Measurements from ENCODE around the gene METAP1D. TPM values are rescaled to one million over a fixed set of nuclear protein-coding genes. Genes with fewer than 3 reads are reported as not detected.
A peak's percentile ranks its signal among the peaks of the same experiment; 100 is the strongest.

Gene METAP1D
- total RNA-seq, 1 donor from 2014 or later = 6.7 TPM

DNA sequence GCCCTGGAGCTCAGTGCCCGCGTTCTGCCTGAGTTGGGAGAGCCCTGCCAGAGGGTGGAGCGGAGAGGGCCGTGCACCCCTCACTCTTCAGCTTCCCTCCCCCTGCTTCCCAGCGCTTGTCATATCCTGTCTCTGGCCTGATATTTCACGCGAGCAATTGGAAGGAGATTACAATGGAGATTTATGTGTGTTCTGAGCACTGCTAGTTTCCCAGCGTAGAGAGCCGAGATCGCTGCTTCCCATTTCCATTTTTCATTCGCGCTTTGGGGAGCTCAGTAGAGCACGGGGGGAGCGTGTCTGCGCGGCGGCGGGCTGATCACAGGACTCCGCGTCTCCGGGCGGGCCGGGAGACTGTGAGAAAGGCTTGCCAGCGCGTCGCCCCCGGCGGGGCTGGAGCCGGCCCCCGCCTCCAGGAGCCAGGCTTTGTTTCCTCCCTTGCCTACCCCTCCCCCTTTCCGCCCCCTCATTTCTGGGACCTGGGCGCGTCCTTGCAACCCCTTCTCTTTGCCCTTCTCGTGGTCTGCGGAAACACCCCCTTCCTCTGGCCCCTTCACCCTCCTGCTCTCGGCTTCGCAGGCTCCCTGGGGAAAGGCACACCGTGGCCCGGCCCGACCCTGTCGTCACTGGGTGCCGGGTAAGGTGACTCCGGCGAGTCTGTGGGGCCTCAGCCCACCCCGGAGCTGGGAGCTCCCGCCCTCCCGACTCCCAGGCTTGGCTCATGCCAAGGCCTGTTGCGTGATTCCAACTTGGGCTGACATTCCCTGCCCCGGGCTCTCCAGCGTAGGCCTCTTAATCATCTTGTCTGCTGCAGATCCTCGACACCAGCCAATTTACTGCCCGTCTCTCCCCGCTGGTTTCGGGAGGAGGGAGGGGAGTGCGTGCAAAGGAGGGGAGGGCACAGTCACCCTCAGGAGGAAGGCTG is 97.1 kb downstream of the METAP1D start:
- H3K27ac ChIP-seq (replicated peaks) = no peak overlapping the region
- no peaks in the 10 kb centered on the region for H3K9me3 ChIP-seq (replicated peaks)
- peaks cover 71% of the 10 kb centered on the region for H3K4me1 ChIP-seq
- peak overlapping the region; percentile 62 for H3K4me3 ChIP-seq
- intact Hi-C loops (cut with micrococcal nuclease) = no loop called here
- H3K27me3 ChIP-seq (ENCODE audit: low read depth) = peaks cover 100% of the 10 kb centered on the region
- TF ChIP-seq, protein P1, sequence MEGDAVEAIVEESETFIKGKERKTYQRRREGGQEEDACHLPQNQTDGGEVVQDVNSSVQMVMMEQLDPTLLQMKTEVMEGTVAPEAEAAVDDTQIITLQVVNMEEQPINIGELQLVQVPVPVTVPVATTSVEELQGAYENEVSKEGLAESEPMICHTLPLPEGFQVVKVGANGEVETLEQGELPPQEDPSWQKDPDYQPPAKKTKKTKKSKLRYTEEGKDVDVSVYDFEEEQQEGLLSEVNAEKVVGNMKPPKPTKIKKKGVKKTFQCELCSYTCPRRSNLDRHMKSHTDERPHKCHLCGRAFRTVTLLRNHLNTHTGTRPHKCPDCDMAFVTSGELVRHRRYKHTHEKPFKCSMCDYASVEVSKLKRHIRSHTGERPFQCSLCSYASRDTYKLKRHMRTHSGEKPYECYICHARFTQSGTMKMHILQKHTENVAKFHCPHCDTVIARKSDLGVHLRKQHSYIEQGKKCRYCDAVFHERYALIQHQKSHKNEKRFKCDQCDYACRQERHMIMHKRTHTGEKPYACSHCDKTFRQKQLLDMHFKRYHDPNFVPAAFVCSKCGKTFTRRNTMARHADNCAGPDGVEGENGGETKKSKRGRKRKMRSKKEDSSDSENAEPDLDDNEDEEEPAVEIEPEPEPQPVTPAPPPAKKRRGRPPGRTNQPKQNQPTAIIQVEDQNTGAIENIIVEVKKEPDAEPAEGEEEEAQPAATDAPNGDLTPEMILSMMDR (IDR thresholded peaks at IDR 0.05; ENCODE audit: borderline replicate concordance) = no peak
- H3K36me3 ChIP-seq = no peaks in the 10 kb centered on the region
- DNase-seq = no peak

- intact Hi-C loops (cut with micrococcal nuclease) = no loop called here
- H3K36me3 ChIP-seq = no peaks in the 10 kb centered on the region
Observed at GRCh38 chr2:172097557-172098131, 97.9 kb downstream of the METAP1D start.

DNA sequence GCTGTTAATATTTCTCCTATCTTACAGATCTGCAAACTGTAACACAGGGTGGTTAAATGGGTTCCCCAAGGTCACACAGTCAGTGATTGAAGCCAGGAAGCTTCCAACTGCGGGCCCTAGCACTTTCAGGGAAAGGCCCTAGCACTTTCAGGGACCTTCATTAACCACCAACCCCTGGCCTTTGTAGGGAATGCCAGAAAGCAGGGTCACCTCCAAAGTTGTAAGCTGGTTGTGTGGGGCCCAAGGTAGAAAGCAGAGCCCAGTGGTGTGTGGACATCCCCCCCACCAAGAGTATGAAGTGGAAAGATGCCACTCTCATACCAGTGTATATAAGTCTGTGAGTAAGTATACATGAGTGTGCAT is 98.5 kb downstream of the METAP1D start:
- intact Hi-C loops (cut with micrococcal nuclease) = no loop called here
- H3K27me3 ChIP-seq (ENCODE audit: low read depth) = peaks cover 100% of the 10 kb centered on the region
- no peaks in the 10 kb centered on the region for H3K9me3 ChIP-seq (replicated peaks)
- DNase-seq = no peak
- no peaks in the 10 kb centered on the region for H3K36me3 ChIP-seq
- peaks cover 85% of the 10 kb centered on the region for H3K4me1 ChIP-seq
- no peak overlapping the region for H3K27ac ChIP-seq (replicated peaks)
- TF ChIP-seq, protein P1 (IDR thresholded peaks at IDR 0.05; ENCODE audit: borderline replicate concordance) = no peak
- no peak overlapping the region for H3K4me3 ChIP-seq

More at GRCh38 chr2:172097557-172098131, 97.9 kb downstream of the METAP1D start:
- peak overlapping the region; percentile 62 for H3K4me3 ChIP-seq
- no peak overlapping the region for H3K27ac ChIP-seq (replicated peaks)
- peaks cover 100% of the 10 kb centered on the region for H3K27me3 ChIP-seq (ENCODE audit: low read depth)
- DNase-seq = no peak
- peaks cover 79% of the 10 kb centered on the region for H3K4me1 ChIP-seq
- TF ChIP-seq, protein P1 (IDR thresholded peaks at IDR 0.05; ENCODE audit: borderline replicate concordance) = no peak
- no peaks in the 10 kb centered on the region for H3K9me3 ChIP-seq (replicated peaks)

- H3K27me3 ChIP-seq (ENCODE audit: low read depth) = peaks cover 100% of the 10 kb centered on the region
- no peak overlapping the region for H3K27ac ChIP-seq (replicated peaks)
- TF ChIP-seq, protein P1 (IDR thresholded peaks at IDR 0.05; ENCODE audit: borderline replicate concordance) = no peak
- peak overlapping the region; percentile 45 for H3K4me3 ChIP-seq
- H3K36me3 ChIP-seq = no peaks in the 10 kb centered on the region
- no peak for DNase-seq
- H3K9me3 ChIP-seq (replicated peaks) = no peaks in the 10 kb centered on the region
- H3K4me1 ChIP-seq = peaks cover 91% of the 10 kb centered on the region
- intact Hi-C loops (cut with micrococcal nuclease) = no loop called here
Observed at GRCh38 chr2:172098650-172099471, 99.1 kb downstream of the METAP1D start.

- Histone ChIP-seq H3K27ac (replicated peaks) (no peak overlapping the region), H3K27me3 (ENCODE audit: low read depth) (peaks cover 100% of the 10 kb centered on the region), H3K4me1 (peaks cover 85% of the 10 kb centered on the region), H3K4me3 (peak overlapping the region; percentile 45), H3K36me3 (no peaks in the 10 kb centered on the region), H3K9me3 (replicated peaks) (no peaks in the 10 kb centered on the region)
- no peak for DNase-seq
- intact Hi-C loops (cut with micrococcal nuclease) = loop anchor here (10.0 kb wide), 2 partner anchors 285 to 395 kb away; no protein-coding TSS in a partner anchor
- TF ChIP-seq, protein P1 (IDR thresholded peaks at IDR 0.05; ENCODE audit: borderline replicate concordance) = no peak
Observed at GRCh38 chr2:172099472-172100079, 99.8 kb downstream of the METAP1D start.
